GM12878 (cell line): ENCODE results near the gene ARHGAP26. TPM values are rescaled to one million over a fixed set of nuclear protein-coding genes. Genes with fewer than 3 reads are reported as not detected.

Source experiments
- ATAC-seq: fragments of 200-7000 bp; cut with Tn5 transposase; 3 replicates; pipeline ENCODE4 v1.9.1; 2020; ENCODE audit warnings: mild to moderate bottlenecking, moderate library complexity
- BruUV-seq: library from RNA; stranded (reverse); fragments of 400-500 nt; replicated peaks from 2 replicates; lab custom pipeline; 2021; lab: Mats Ljungman, UMichigan
- CTCF ChIA-PET: fragments of 300-600 bp; sonication (Branson Sonifier 250); formaldehyde crosslinking; extraction: SDS; loops from one replicate; lab custom pipeline; 2021; ENCODE audit warnings: inconsistent platforms; lab: Yijun Ruan, JAX
- POLR2A ChIA-PET: fragments of 350-600 bp; formaldehyde crosslinking; extraction: SDS; loops from one replicate; lab custom pipeline; 2021; ENCODE audit warnings: inconsistent platforms; lab: Charles Lee
- RAD21 ChIA-PET: fragments of 300-600 bp; sonication (Branson Sonifier 250); formaldehyde crosslinking; loops from one replicate; lab custom pipeline; 2023; ENCODE audit warnings: antibody characterized with exemption; ENCODE audit not compliant: unreplicated experiment; lab: Charles Lee
- SMC1A ChIA-PET: fragments of 300-600 bp; sonication (Branson Sonifier 250); formaldehyde crosslinking; loops from one replicate; lab custom pipeline; 2023; ENCODE audit not compliant: unreplicated experiment, uncharacterized antibody; lab: Charles Lee
- DNase-seq: peaks from one replicate; pipeline ENCODE4 v3.0.0-alpha.2; 2011; ENCODE audit warnings: low read depth, low spot score
- FAIRE-seq: peaks from 3 replicates; lab custom pipeline; 2011; peaks lifted over from hg19 to GRCh38; lab: Jason Lieb, UNC
- H2AFZ ChIP-seq: 2 replicates; pipeline ENCODE4 v1.6.0; 2011; ENCODE audit warnings: low read depth, low read length, control low read depth; ENCODE audit not compliant: control insufficient read depth
- H3K27ac ChIP-seq: 2 replicates; pipeline ENCODE4 v1.5.1; 2011; ENCODE audit warnings: control low read depth; ENCODE audit not compliant: control insufficient read depth, insufficient read depth
- H3K27me3 ChIP-seq, 2 experiments: replicated peaks in 1 of 2; 2 replicates each; pipeline versions ENCODE4 v1.6.0 to v1.6.1; 2011; ENCODE audit warnings: low read length in 1 of 2; ENCODE audit not compliant: control insufficient read depth in 2 of 2, insufficient read depth in 2 of 2
- H3K36me3 ChIP-seq, 2 experiments: 2 replicates each; pipeline ENCODE4 v1.5.1; 2011; ENCODE audit warnings: low read length in 1 of 2; ENCODE audit not compliant: control insufficient read depth in 2 of 2, insufficient read depth in 2 of 2
- H3K4me1 ChIP-seq: 2 replicates; pipeline ENCODE4 v1.6.1; 2011; ENCODE audit warnings: mild to moderate bottlenecking, low read length, moderate library complexity, mixed read lengths; ENCODE audit not compliant: control insufficient read depth, insufficient read depth
- H3K4me2 ChIP-seq: 2 replicates; pipeline ENCODE4 v1.6.0; 2011; ENCODE audit warnings: control low read depth; ENCODE audit not compliant: control insufficient read depth, insufficient read depth
- H3K4me3 ChIP-seq: fragments of 200-600 bp; sonication (generic); 2 replicates; pipeline ENCODE4 v1.5.1; 2016
- H3K79me2 ChIP-seq: 2 replicates; pipeline ENCODE4 v1.6.0; 2011; ENCODE audit warnings: low read length; ENCODE audit not compliant: control insufficient read depth, insufficient read depth
- H3K9ac ChIP-seq: 2 replicates; pipeline ENCODE4 v1.8.0; 2011; ENCODE audit warnings: low read length, control low read depth, mixed read lengths; ENCODE audit not compliant: control insufficient read depth, insufficient read depth
- H3K9me3 ChIP-seq: replicated peaks from 3 replicates; pipeline ENCODE4 v1.5.1; 2011; ENCODE audit warnings: mild to moderate bottlenecking, low read length; ENCODE audit not compliant: control insufficient read depth, insufficient read depth
- H4K20me1 ChIP-seq: 2 replicates; pipeline ENCODE4 v1.6.0; 2011; ENCODE audit not compliant: control insufficient read depth, insufficient read depth
- EZH2 ChIP-seq: IDR thresholded peaks from 2 replicates; pipeline ENCODE4 v1.6.1; 2012; ENCODE audit warnings: low read depth, mild to moderate bottlenecking, control low read depth, inconsistent platforms, low read length, borderline replicate concordance; ENCODE audit not compliant: control insufficient read depth
- IKZF1 ChIP-seq: fragments of 450-650 bp; conservative IDR thresholded peaks from 2 replicates; pipeline ENCODE4 v1.6.1; 2017; ENCODE audit warnings: antibody characterized with exemption, mild to moderate bottlenecking
- JUNB ChIP-seq: IDR thresholded peaks from 2 replicates; pipeline ENCODE4 v1.6.1; 2016; ENCODE audit warnings: antibody characterized with exemption, mild to moderate bottlenecking
- SRF ChIP-seq, 2 experiments: IDR thresholded peaks; 2 replicates each; pipeline ENCODE4 v1.6.1; 2011; ENCODE audit warnings: low read depth in 2 of 2, low read length in 2 of 2, mild to moderate bottlenecking in 1 of 2, moderate library complexity in 1 of 2
- STAT3 ChIP-seq: IDR thresholded peaks from 2 replicates; pipeline ENCODE4 v1.6.1; 2011; ENCODE audit warnings: low read depth, low read length, improper control_type of control experiment
- ZNF384 ChIP-seq: IDR thresholded peaks from 2 replicates; pipeline ENCODE4 v1.6.1; 2012; ENCODE audit warnings: low read depth, mild to moderate bottlenecking, low read length, improper control_type of control experiment, borderline replicate concordance
- WGBS: methylation state at CpG from one replicate; pipeline ENCODE4 v1.1.6; 2016; ENCODE audit warnings: low lambda C conversion rate; ENCODE audit not compliant: insufficient replicate concordance, insufficient coverage; ENCODE audit errors: missing lambda C conversion rate; 5-methylcytosine and 5-hydroxymethylcytosine counted together
- in situ Hi-C: fragments of 300-500 bp; cut with MboI; formaldehyde crosslinking; loops from 9 replicates; pipeline ENCODE4 v1.14.3; 2018; ENCODE audit warnings: mixed read lengths
- intact Hi-C: fragments of 100-400 bp; cut with micrococcal nuclease; formaldehyde crosslinking; loops from one replicate; pipeline ENCODE4 v1.14.2; 2022; ENCODE audit not compliant: unreplicated experiment
- polyA plus RNA-seq, 11 experiments: library from polyadenylated mRNA; depleted of rRNA in 4 of 11; unstranded in 6 of 11; stranded (reverse) in 5 of 11; fragments of >200 nt; fragmentation: Nextera tagmentation in 4 of 11; fragmentation: Illumina TruSeq in 1 of 11; extraction: Ambion mirVana in 4 of 11; extraction: Trizol in 1 of 11; gene quantifications; 1 replicate in 1 of 11; 2 replicates in 10 of 11; pipeline versions ENCODE4 v1.2.1 to v1.2.3, GENCODE V29; 2011 to 2016; ENCODE audit warnings: inconsistent platforms in 2 of 11, missing spikeins in 2 of 11, low read depth in 1 of 11
- total RNA-seq, 4 experiments: library from RNA; depleted of rRNA in 3 of 4; stranded (reverse); fragments of >200 nt in 3 of 4; fragmentation: Illumina TruSeq in 1 of 4; extraction: Trizol in 1 of 4; gene quantifications; 2 replicates each; pipeline versions ENCODE4 v1.2.1 to v1.2.3, GENCODE V29; 2013 to 2021
- TF ChIP-seq, protein P1 (sequence below): fragments of 450-650 bp; IDR thresholded peaks from 2 replicates; pipeline ENCODE4 v1.6.1; 2016; ENCODE audit warnings: mild to moderate bottlenecking, moderate library complexity, borderline replicate concordance
- TF ChIP-seq, protein P2 (sequence below): fragments of 450-650 bp; IDR thresholded peaks from 2 replicates; pipeline ENCODE4 v1.6.1; 2017; ENCODE audit warnings: antibody characterized with exemption, mild to moderate bottlenecking, moderate library complexity
- TF ChIP-seq, protein P3 (sequence below): fragments of 150-350 bp; IDR thresholded peaks from 2 replicates; pipeline ENCODE4 v1.6.1; 2016; ENCODE audit warnings: low read depth, low read length
- TF ChIP-seq, protein P4 (sequence below): fragments of 450-650 bp; IDR thresholded peaks from 2 replicates; pipeline ENCODE4 v1.6.1; 2017; ENCODE audit warnings: low read depth, mild to moderate bottlenecking, moderate library complexity

Gene ARHGAP26
- total and polyA plus RNA-seq, 10 of the 15 experiments (the other 5 are each of a cell fraction or from before 2014, with no cell fraction given), result 9.4 to 41.5 (median 19.3) TPM

DNA sequence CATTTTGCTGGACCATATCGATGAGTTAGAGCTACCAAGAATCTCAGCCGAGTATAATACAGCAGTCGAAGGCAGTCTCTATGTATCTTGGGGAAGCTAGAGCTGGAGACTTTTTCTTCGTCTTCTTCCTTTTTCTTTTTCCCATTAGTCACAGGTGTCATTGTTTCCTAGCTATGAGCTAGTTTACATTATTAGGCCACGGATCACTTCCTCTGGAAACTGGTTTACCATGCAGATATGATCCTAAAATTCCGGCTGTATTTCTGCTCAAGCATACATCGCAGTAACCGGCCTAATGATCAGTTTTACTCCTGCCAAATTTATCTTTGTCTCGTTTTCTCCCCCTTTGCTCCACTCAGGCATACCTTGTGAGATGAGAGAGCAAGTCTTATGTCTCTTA is 312.8 kb downstream of the ARHGAP26 start:
- intact Hi-C loops (no loop called here), in situ Hi-C loops (no loop called here)
- DNase-seq (no peak), ATAC-seq (no peak), FAIRE-seq (no peak)
- RAD21 ChIA-PET, result interaction anchor here (1.8 kb wide), 1 partner anchor 10 kb away, joined by 4 read pairs; no protein-coding TSS in a partner anchor
- H3K27me3 ChIP-seq, result no peaks in the 10 kb centered on the region
- no TSS peak for BruUV-seq
- WGBS, result 83% methylated on average over 9 of the region's 9 CpGs
- no peak overlapping the region for H3K4me3 ChIP-seq
- POLR2A ChIA-PET, result interaction anchor here (0.6 to 1.4 kb wide), 2 partner anchors 20 to 30 kb away, joined by 3 to 5 read pairs; no protein-coding TSS in a partner anchor
- H3K9ac ChIP-seq, result no peak overlapping the region
- H3K4me2 ChIP-seq, result no peak overlapping the region
- H3K4me1 ChIP-seq, result no peaks in the 10 kb centered on the region
- SMC1A ChIA-PET, result interaction anchor here (0.6 to 2.5 kb wide), 9 partner anchors 9 to 99 kb away, joined by 3 to 17 read pairs (median 4); no protein-coding TSS in a partner anchor
- no peaks in the 10 kb centered on the region; a peak in 2 of 4 replicates for H3K36me3 ChIP-seq
- no peaks in the 10 kb centered on the region for H3K9me3 ChIP-seq
- no peak overlapping the region for H3K27ac ChIP-seq
- H2AFZ ChIP-seq, result no peak overlapping the region
- CTCF ChIA-PET, result interaction anchor here (0.9 to 1.5 kb wide), 4 partner anchors 8 to 161 kb away, joined by 3 to 4 read pairs (median 3); no protein-coding TSS in a partner anchor
- H4K20me1 ChIP-seq, result no peaks in the 10 kb centered on the region
- no peaks in the 10 kb centered on the region for H3K79me2 ChIP-seq
- TF ChIP-seq STAT3 (no peak), ZNF384 (no peak), EZH2 (no peak), IKZF1 (no peak), JUNB (no peak), SRF (IDR thresholded peaks at IDR 0.05; ENCODE audit: low read depth in 2 of 2, low read length in 2 of 2) (no peak)
- TF ChIP-seq, protein P1, sequence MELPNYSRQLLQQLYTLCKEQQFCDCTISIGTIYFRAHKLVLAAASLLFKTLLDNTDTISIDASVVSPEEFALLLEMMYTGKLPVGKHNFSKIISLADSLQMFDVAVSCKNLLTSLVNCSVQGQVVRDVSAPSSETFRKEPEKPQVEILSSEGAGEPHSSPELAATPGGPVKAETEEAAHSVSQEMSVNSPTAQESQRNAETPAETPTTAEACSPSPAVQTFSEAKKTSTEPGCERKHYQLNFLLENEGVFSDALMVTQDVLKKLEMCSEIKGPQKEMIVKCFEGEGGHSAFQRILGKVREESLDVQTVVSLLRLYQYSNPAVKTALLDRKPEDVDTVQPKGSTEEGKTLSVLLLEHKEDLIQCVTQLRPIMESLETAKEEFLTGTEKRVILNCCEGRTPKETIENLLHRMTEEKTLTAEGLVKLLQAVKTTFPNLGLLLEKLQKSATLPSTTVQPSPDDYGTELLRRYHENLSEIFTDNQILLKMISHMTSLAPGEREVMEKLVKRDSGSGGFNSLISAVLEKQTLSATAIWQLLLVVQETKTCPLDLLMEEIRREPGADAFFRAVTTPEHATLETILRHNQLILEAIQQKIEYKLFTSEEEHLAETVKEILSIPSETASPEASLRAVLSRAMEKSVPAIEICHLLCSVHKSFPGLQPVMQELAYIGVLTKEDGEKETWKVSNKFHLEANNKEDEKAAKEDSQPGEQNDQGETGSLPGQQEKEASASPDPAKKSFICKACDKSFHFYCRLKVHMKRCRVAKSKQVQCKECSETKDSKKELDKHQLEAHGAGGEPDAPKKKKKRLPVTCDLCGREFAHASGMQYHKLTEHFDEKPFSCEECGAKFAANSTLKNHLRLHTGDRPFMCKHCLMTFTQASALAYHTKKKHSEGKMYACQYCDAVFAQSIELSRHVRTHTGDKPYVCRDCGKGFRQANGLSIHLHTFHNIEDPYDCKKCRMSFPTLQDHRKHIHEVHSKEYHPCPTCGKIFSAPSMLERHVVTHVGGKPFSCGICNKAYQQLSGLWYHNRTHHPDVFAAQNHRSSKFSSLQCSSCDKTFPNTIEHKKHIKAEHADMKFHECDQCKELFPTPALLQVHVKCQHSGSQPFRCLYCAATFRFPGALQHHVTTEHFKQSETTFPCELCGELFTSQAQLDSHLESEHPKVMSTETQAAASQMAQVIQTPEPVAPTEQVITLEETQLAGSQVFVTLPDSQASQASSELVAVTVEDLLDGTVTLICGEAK, result no peak
- TF ChIP-seq, protein P2, sequence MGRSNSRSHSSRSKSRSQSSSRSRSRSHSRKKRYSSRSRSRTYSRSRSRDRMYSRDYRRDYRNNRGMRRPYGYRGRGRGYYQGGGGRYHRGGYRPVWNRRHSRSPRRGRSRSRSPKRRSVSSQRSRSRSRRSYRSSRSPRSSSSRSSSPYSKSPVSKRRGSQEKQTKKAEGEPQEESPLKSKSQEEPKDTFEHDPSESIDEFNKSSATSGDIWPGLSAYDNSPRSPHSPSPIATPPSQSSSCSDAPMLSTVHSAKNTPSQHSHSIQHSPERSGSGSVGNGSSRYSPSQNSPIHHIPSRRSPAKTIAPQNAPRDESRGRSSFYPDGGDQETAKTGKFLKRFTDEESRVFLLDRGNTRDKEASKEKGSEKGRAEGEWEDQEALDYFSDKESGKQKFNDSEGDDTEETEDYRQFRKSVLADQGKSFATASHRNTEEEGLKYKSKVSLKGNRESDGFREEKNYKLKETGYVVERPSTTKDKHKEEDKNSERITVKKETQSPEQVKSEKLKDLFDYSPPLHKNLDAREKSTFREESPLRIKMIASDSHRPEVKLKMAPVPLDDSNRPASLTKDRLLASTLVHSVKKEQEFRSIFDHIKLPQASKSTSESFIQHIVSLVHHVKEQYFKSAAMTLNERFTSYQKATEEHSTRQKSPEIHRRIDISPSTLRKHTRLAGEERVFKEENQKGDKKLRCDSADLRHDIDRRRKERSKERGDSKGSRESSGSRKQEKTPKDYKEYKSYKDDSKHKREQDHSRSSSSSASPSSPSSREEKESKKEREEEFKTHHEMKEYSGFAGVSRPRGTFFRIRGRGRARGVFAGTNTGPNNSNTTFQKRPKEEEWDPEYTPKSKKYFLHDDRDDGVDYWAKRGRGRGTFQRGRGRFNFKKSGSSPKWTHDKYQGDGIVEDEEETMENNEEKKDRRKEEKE, result no peak
- TF ChIP-seq, protein P3, sequence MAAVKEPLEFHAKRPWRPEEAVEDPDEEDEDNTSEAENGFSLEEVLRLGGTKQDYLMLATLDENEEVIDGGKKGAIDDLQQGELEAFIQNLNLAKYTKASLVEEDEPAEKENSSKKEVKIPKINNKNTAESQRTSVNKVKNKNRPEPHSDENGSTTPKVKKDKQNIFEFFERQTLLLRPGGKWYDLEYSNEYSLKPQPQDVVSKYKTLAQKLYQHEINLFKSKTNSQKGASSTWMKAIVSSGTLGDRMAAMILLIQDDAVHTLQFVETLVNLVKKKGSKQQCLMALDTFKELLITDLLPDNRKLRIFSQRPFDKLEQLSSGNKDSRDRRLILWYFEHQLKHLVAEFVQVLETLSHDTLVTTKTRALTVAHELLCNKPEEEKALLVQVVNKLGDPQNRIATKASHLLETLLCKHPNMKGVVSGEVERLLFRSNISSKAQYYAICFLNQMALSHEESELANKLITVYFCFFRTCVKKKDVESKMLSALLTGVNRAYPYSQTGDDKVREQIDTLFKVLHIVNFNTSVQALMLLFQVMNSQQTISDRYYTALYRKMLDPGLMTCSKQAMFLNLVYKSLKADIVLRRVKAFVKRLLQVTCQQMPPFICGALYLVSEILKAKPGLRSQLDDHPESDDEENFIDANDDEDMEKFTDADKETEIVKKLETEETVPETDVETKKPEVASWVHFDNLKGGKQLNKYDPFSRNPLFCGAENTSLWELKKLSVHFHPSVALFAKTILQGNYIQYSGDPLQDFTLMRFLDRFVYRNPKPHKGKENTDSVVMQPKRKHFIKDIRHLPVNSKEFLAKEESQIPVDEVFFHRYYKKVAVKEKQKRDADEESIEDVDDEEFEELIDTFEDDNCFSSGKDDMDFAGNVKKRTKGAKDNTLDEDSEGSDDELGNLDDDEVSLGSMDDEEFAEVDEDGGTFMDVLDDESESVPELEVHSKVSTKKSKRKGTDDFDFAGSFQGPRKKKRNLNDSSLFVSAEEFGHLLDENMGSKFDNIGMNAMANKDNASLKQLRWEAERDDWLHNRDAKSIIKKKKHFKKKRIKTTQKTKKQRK, result no peak
- TF ChIP-seq, protein P4, sequence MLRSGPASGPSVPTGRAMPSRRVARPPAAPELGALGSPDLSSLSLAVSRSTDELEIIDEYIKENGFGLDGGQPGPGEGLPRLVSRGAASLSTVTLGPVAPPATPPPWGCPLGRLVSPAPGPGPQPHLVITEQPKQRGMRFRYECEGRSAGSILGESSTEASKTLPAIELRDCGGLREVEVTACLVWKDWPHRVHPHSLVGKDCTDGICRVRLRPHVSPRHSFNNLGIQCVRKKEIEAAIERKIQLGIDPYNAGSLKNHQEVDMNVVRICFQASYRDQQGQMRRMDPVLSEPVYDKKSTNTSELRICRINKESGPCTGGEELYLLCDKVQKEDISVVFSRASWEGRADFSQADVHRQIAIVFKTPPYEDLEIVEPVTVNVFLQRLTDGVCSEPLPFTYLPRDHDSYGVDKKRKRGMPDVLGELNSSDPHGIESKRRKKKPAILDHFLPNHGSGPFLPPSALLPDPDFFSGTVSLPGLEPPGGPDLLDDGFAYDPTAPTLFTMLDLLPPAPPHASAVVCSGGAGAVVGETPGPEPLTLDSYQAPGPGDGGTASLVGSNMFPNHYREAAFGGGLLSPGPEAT, result no peak
